Hematopoietic multipotent progenitor cell treated with erythropoietin and hydrocortisone succinate and interleukin-3 and kit ligand, for 4 days (in vitro differentiated cells): Measurements from ENCODE around the gene FUNDC2.

Experiments used
- DNase-seq: peaks from one replicate; pipeline ENCODE4 v3.0.0-alpha.2; 2015

The FUNDC2 gene

GRCh38 chrX:155026420-155026726 lies 271 bp upstream of the FUNDC2 start:
- DNase-seq, result no peak

GRCh38 chrX:155027509-155028066 lies 944 bp downstream of the FUNDC2 start:
- peak; percentile 62 for DNase-seq

GRCh38 chrX:155028129-155028528 lies 1.5 kb downstream of the FUNDC2 start:
- DNase-seq, result peak; percentile 31

- no peak for DNase-seq
Observed at GRCh38 chrX:155028877-155029291, 2.2 kb downstream of the FUNDC2 start.

- DNase-seq, result no peak
Observed at GRCh38 chrX:155031657-155032056, 5.0 kb downstream of the FUNDC2 start.

GRCh38 chrX:155035688-155036087 lies 9.0 kb downstream of the FUNDC2 start:
- no peak for DNase-seq

GRCh38 chrX:155046129-155046810 lies 19.6 kb downstream of the FUNDC2 start:
- no peak for DNase-seq

GRCh38 chrX:155046811-155047528 lies 20.3 kb downstream of the FUNDC2 start:
- no peak for DNase-seq

- peak; percentile 78 for DNase-seq
Observed at GRCh38 chrX:155048977-155049619, 22.5 kb downstream of the FUNDC2 start.

- no peak for DNase-seq
Observed at GRCh38 chrX:155052738-155053498, 26.3 kb downstream of the FUNDC2 start.

- no peak for DNase-seq
Observed at GRCh38 chrX:155053656-155054055, 27.0 kb downstream of the FUNDC2 start.

- DNase-seq, result no peak
Observed at GRCh38 chrX:155054255-155054654, 27.6 kb downstream of the FUNDC2 start.

GRCh38 chrX:155055494-155055893 lies 28.9 kb downstream of the FUNDC2 start:
- no peak for DNase-seq

GRCh38 chrX:155056471-155056870 lies 29.8 kb downstream of the FUNDC2 start:
- DNase-seq, result no peak

GRCh38 chrX:155056877-155057792 lies 30.5 kb downstream of the FUNDC2 start:
- DNase-seq, result peak; percentile 72

- no peak for DNase-seq
Observed at GRCh38 chrX:155061760-155062159, 35.1 kb downstream of the FUNDC2 start.

- DNase-seq, result no peak
Observed at GRCh38 chrX:155065035-155065734, 38.5 kb downstream of the FUNDC2 start.

GRCh38 chrX:155068165-155068564 lies 41.5 kb downstream of the FUNDC2 start:
- DNase-seq, result no peak

GRCh38 chrX:155069414-155069813 lies 42.8 kb downstream of the FUNDC2 start:
- DNase-seq, result no peak

- no peak for DNase-seq
Observed at GRCh38 chrX:155070038-155070437, 43.4 kb downstream of the FUNDC2 start.

- DNase-seq, result no peak
Observed at GRCh38 chrX:155070663-155070974, 44.0 kb downstream of the FUNDC2 start.
